AG04449 (cell line): Measurements from ENCODE around the gene DENND4A.
"Not testable (repeated sequence)": the region's sequence is repeated elsewhere in the genome, so short reads cannot be mapped to it uniquely, and the experiment has no call there.

ENCODE experiments used
- CTCF ChIA-PET: fragments of 350-600 bp; formaldehyde crosslinking; extraction: SDS; loops from one replicate; lab custom pipeline; 2021; ENCODE audit warnings: antibody characterized with exemption; lab: Yijun Ruan, JAX
- POLR2A ChIA-PET: fragments of 400-600, 350-600 bp; formaldehyde crosslinking; extraction: SDS; loops from one replicate; lab custom pipeline; 2020; ENCODE audit warnings: antibody characterized with exemption, inconsistent platforms; lab: Yijun Ruan, JAX
- DNase-seq: peaks from one replicate; pipeline ENCODE4 v3.0.0-alpha.2; 2010; ENCODE audit warnings: low read depth, low spot score
- H3K4me3 ChIP-seq: 2 replicates; pipeline ENCODE4 v1.5.1; 2011; ENCODE audit warnings: low read depth, mild to moderate bottlenecking, control low read depth, low read length
- CTCF ChIP-seq: IDR thresholded peaks from one replicate; pipeline ENCODE4 v1.5.1; 2011; ENCODE audit warnings: mild to moderate bottlenecking, moderate library complexity, low read length, control low read depth, inconsistent platforms; ENCODE audit not compliant: insufficient read depth; ENCODE audit errors: missing control alignments

Gene DENND4A

GRCh38 chr15:65822316-65822715 is 30.2 kb upstream of the DENND4A start:
- no peak for TF ChIP-seq CTCF
- no peak for DNase-seq
- ChIA-PET POLR2A (no interaction called here), CTCF (interaction anchor here (1.0 to 4.1 kb wide), 5 partner anchors 9 to 183 kb away, joined by 3 to 22 read pairs (median 4); no protein-coding TSS in a partner anchor)
- no peak overlapping the region for H3K4me3 ChIP-seq

GRCh38 chr15:65821070-65821469 is 29.0 kb upstream of the DENND4A start:
- DNase-seq: no peak
- no peak overlapping the region for H3K4me3 ChIP-seq
- no peak for TF ChIP-seq CTCF
- ChIA-PET CTCF (interaction anchor here (1.1 to 1.8 kb wide), 2 partner anchors 8 to 183 kb away, joined by 4 to 5 read pairs; no protein-coding TSS in a partner anchor), POLR2A (no interaction called here)

GRCh38 chr15:65819563-65819960 is 27.5 kb upstream of the DENND4A start:
- DNase-seq: no peak
- no peak for TF ChIP-seq CTCF
- ChIA-PET POLR2A (no interaction called here), CTCF (interaction anchor here (0.8 to 1.2 kb wide), 4 partner anchors 15 to 181 kb away, joined by 3 to 6 read pairs (median 4); partner anchors contain the start of gene RAB11A)
- H3K4me3 ChIP-seq: no peak overlapping the region

- TF ChIP-seq CTCF: no peak
- CTCF ChIA-PET: interaction anchor here (0.8 to 1.8 kb wide), 6 partner anchors 10 to 180 kb away, joined by 3 to 9 read pairs (median 4); partner anchors contain the start of gene RAB11A
- no peak for DNase-seq
- H3K4me3 ChIP-seq: no peak overlapping the region
- POLR2A ChIA-PET: no interaction called here
These were observed 27.0 kb upstream of the DENND4A start for GRCh38 chr15:65818927-65819562.

- DNase-seq: no peak
- POLR2A ChIA-PET: no interaction called here
- CTCF ChIA-PET: interaction anchor here (1.2 to 1.3 kb wide), 3 partner anchors 13 to 178 kb away, joined by 4 to 6 read pairs (median 5); no protein-coding TSS in a partner anchor
- H3K4me3 ChIP-seq: no peak overlapping the region
- no peak for TF ChIP-seq CTCF
These were observed 24.3 kb upstream of the DENND4A start for GRCh38 chr15:65816441-65816840.

- H3K4me3 ChIP-seq, POLR2A ChIA-PET, DNase-seq: not testable (repeated sequence)
- CTCF ChIA-PET: interaction anchor here (0.6 to 1.3 kb wide), 4 partner anchors 9 to 177 kb away, joined by 3 to 6 read pairs (median 4); no protein-coding TSS in a partner anchor
These were observed 23.9 kb upstream of the DENND4A start for GRCh38 chr15:65816008-65816407.

GRCh38 chr15:65814271-65814670 is 22.2 kb upstream of the DENND4A start:
- not testable (repeated sequence) for DNase-seq, H3K4me3 ChIP-seq
- CTCF ChIA-PET: interaction anchor here (1.1 to 1.9 kb wide), 4 partner anchors 8 to 54 kb away, joined by 3 to 6 read pairs (median 4); partner anchors contain the start of gene RAB11A
- POLR2A ChIA-PET: interaction anchor here (0.5 kb wide), 1 partner anchor 27 kb away, joined by 3 read pairs; no protein-coding TSS in a partner anchor
